DMS153 treated with DMSO at 0.1 percent for 48 hours (cell line): ENCODE measurements around the gene AOC3.
"Not testable (repeated sequence)": the region's sequence is repeated elsewhere in the genome, so short reads cannot be mapped to it uniquely, and the experiment has no call there.

Source experiments
- DNase-seq: peaks from one replicate; lab custom pipeline; 2025; ENCODE audit not compliant: unreplicated experiment; lab: John Stamatoyannopoulos, UW

AOC3 gene

DNA sequence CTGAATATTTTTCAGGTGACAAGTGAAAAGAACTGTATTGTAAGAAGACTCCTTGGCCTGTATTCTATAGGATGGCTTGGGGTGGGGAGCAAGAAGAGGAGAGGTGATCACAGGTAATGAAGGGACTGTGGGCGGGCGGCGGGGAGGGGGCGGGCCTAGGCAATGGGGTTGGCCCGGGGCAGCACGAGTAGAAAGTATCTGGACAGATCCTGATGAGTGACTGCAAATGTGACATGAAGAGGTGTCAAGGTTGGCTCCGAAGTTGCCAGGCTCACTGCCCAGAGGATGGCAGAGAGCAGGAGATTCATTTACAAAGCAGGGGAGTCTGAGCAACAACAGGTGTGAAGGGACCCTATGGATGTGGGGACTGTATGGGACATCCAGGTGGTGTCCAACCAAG lies 38.8 kb downstream of the AOC3 start:
- no peak for DNase-seq

DNA sequence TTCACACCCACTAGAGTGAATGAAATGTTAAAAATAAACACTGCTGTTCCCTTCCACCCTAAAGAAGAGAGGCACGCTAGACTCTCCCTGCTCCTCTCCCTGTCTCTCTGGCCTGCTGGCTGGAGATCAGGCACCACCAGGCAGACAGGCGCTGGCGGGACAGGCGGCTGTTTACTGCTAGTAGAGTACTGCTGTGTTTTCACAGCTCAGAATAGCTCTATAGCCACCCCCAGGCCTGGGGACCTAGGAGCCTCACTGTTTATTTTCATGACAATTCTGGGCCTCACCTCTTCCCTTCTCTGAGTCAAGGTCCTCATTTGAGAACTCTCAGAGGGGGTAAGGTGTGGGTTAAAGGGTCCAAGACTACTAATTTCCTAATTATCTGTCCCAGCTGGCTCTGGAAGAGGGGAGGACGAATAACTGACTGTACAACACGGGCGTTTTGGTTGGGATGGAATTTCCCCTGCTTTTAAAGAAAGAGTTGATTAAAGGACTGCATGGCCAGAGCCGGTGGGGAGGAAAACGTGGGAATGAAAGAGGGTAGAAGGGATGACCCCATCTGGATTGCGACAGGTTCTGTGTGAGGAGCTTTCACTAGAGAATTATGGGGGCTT lies 40.6 kb downstream of the AOC3 start:
- DNase-seq: no peak

DNA sequence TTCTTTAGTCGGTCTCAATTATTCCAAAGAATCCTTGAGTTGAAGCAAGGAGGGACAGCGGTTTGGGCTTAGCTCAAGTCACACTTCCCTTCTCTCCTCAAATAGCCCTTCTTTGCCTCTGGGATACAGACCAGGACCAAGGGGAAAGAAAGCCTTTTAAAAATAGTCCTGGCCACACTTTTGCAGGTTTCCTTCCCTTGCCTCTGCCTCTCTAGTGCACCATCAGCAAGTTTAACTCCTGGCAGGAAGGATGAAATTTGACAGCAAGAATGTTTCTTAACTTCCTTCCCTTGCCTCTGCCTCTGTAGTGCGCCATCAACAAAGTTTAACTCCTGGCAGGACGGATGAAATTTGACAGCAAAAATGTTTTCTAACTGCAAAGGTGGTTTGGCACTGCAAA lies 42.4 kb downstream of the AOC3 start:
- DNase-seq: no peak

DNA sequence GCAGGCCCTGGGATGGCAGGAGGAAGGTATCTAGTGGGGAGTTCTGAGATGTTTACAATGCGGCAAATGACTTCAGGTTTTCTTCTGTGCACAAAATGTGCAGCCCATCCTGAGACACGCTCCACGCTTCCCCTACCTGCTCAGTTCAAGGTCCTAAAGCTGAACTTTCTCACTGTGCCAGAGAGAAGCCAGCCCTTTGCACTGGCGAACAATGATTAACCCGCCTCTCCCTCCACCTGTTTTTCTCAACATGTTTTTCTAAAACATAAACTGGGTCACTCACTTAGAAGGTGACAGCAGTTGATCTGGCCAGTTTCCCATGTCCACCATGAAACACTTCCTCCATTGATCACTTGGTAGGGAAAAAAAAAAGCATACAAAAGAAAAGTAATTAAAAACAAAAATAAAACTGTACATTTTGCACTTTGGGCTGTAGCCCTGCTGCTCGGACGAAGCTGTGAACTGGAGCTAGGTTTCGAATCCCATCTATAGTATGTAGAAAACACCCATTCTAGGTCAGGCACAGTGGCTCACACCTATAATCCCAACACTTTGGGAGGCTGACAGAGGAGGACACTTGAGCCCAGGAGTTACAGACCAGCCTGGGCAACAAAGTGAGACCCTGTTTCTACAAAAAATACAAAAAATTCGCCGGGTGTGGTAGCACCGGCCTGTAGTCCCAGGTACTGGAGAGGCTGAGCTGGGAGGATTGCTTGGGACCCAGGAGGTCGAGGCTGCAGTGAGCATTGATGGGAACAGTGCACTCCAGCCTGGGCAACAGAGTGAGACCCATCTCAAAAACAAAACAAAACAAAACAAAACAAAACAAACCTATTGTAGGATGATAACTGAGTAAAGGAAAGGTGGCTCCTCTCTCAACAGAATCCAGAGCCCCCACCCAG lies 43.5 kb downstream of the AOC3 start:
- no peak for DNase-seq

DNA sequence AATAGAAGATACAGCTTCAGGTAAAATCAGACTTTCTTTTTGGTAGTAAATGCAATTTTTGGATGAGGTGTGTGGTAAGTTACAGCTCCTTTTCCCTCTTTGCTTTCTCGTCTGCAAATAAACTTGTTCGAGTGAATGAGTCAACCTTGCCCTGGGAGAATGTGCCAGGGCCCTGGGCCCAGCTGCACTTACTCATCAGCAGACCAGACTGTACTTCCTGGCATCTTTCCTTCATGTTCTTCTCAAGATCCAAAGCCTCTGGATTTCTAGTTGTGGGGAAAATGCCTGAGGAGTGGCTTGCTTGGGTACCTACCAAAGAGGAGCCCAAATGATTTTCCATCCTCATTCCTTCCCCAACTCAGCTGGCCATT lies 44.2 kb downstream of the AOC3 start:
- DNase-seq: no peak

DNA sequence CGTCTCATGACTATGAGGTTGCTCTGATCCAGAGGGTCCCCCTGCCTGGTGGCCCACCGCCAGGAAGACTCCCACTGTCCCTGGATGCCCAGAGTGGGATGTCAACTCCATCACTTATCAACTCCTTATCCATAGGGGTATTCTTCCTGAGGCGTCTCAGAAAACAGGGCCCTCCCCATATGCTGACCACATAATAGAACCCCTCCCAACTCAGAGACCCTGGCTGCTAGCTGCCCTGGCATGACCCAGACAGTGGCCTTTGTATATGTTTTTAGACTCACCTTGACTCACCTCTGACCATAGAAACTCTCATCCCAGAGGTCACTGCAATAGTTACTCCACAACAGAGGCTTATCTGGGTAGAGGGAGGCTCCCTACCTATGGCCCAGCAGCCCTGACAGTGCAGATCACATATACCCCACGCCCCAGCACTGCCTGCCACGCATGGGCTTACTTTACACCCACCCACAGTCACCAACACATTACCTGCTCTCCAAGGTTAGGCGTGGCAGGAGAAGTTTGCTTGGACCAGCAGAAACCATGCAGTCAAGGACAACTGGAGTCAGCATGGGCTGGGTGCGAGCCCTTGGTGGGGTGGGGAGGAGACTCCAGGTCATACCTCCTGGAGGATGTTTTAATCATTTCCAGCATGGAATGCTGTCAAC lies 47.3 kb downstream of the AOC3 start:
- DNase-seq: no peak

DNA sequence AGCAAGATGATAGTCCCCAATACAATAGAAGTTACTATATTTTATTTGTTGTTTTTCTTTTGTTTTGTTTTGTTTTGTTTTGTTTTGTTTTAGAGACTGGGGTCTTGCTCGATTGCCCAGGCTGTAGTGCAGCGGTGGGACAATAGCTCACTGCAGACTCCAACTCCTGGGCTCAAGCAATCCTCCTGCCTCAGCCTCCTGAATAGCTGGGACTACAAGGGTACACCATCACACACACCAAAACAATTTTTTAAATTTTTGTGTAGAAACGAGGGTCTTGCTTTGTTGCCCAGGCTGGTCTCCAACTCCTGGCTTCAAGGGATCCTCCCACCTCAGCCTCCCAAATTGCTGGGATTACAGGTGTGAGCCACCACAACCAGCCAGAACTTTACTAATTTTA lies 49.0 kb downstream of the AOC3 start:
- not testable (repeated sequence) for DNase-seq

DNA sequence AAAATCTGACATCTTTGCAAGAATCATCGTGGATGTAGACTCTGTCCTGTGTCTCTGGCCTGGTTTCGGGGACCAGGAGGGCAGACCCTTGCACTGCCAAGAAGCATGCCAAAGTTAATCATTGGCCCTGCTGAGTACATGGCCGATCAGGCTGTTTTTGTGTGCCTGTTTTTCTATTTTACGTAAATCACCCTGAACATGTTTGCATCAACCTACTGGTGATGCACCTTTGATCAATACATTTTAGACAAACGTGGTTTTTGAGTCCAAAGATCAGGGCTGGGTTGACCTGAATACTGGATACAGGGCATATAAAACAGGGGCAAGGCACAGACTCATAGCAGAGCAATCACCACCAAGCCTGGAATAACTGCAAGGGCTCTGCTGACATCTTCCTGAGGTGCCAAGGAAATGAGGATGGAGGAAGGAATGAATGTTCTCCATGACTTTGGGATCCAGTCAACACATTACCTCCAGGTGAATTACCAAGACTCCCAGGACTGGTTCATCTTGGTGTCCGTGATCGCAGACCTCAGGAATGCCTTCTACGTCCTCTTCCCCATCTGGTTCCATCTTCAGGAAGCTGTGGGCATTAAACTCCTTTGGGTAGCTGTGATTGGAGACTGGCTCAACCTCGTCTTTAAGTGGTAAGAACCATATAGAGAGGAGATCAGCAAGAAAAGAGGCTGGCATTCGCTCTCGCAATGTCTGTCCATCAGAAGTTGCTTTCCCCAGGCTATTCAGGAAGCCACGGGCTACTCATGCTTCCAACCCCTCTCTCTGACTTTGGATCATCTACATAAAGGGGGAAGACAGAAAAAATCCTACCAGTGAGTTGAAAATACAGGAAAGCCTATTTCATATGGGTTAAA lies 49.7 kb downstream of the AOC3 start, which contains the start of gene G6PC1:
G6PC1 (plus strand) TSS at position 340 of the 872 bp plus-strand sequence; CDS start at position 418, 78 bp downstream.
- no peak for DNase-seq

DNA sequence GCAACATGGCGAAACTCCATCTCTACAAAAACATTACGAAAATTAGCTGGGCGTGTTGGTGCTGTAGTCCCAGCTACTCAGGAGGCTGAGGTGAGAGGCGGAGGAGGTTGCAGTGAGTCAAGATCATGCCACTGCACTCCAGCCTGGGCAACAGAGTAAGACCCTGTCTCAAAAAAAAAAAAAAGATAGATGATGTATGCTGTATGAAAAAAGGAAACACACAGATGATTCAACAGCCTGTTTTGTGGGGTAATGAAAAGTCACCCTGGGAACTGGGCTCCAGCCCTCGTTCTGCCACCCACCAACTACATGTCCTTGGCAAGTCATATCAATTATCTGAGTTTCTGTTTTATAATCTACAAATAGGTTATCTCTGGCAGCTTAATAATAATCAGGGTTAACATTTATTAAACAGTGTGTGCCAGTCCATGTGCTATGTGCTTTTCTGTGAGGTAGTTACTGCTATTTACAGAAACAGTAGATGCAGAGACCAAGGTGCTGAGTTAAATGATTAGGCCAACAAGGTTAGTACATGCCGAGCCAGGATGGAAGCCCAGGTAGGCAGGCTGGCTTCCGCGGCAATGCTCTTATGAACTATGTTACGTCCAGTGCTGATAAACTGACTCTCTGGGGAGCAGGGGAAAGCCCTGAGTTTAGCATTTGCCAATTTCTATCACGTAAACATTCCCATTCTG lies 50.7 kb downstream of the AOC3 start:
- no peak for DNase-seq

DNA sequence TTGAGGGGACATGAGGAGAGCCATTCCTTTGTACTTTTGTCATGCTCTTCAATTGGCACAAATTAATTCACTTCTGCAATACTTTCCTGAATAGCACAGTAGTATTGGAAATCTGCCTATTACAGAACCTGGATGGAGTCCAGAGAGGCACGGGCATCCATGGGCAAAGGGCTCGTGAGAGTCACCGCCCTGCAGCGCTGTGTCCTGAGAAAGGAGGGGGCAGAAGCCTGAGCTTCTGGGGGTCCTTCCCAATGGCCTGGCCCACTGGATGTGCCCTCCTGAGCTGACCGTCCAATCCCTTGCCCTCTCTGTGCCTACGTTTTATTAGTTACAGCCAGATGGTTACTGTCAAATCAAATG lies 53.1 kb downstream of the AOC3 start:
- DNase-seq: no peak

DNA sequence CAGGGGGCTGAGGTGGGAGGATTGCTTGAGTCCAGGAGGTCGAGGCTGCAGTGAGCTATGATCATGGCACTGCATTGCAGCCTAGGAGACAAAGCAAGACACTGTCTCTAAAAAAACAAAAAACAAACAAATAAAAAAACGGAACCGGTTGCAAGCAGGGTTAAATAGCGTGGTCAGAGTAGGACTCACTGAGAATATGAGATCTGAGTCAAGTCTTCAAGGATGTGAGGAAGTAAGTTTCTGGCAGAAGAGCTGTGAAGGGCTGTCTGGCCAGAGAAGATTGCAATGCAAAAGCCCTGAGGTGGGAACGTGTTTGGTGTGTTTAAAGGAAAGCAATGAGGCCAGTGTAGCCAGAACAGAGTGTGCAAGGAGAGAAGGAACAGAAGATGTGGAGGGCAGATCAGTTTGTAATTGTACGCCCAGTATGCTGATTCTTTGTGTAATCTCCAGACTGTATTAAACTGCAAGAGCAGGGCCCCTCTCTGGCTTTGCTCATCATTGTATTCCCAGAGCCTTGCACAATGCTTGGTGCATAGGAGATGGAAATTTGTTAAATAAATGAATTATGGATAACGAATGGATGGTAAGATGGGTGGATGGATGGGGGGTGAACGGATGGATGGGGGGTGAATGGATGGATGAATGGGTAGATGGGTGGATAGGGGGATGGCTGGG lies 55.9 kb downstream of the AOC3 start:
- no peak for DNase-seq
